Stimulated activated CD4-positive, alpha-beta T cell treated with anti-CD3 and anti-CD28 coated beads, Interleukin-15, amount 100 ng/mL, for 1 hour (primary cell): ENCODE measurements around the gene NUTM2B.
"Not testable (repeated sequence)": the region's sequence is repeated elsewhere in the genome, so short reads cannot be mapped to it uniquely, and the experiment has no call there.

ENCODE experiments used
- DNase-seq, 2 donors: peaks; one replicate each; pipeline ENCODE4 v3.0.0-alpha.2; 2020; ENCODE audit warnings: low read depth in 1 of 2, low spot score in 1 of 2

NUTM2B gene

DNA sequence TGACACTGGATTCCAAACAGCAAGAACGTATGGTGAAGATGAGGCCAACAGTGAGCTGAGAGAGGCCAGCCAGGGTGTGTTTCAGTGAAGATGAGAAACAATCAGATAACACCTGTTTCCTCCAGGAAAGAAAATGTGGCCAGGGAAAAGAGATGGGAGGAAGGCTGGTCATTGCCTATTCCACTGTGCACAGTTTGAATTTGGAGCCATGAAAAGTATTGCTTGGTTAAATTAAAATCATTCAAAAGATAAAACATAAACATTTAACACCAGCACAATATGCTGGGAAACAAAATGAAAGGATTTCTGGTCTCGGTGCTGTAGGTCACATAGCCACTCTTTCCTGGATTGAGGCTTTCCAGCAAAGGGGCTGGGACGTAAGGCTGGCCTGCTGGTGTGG lies at the start of gene NUTM2B:
Gene NUTM2B (plus strand): TSS at position 301 of the 400 bp plus-strand sequence. CDS start 383 bp downstream, outside the sequence.
- not testable (repeated sequence) for DNase-seq

GRCh38 chr10:79663287-79663686 lies 39.7 kb upstream of the NUTM2B start:
- DNase-seq: not testable (repeated sequence)

GRCh38 chr10:79664686-79665085 lies 38.3 kb upstream of the NUTM2B start:
- not testable (repeated sequence) for DNase-seq

- not testable (repeated sequence) for DNase-seq
These were observed 33.7 kb upstream of the NUTM2B start for GRCh38 chr10:79669248-79669788.

GRCh38 chr10:79674878-79675277 lies 28.1 kb upstream of the NUTM2B start:
- DNase-seq: not testable (repeated sequence)

GRCh38 chr10:79683026-79683883 lies 19.8 kb upstream of the NUTM2B start:
- DNase-seq: not testable (repeated sequence)

DNA sequence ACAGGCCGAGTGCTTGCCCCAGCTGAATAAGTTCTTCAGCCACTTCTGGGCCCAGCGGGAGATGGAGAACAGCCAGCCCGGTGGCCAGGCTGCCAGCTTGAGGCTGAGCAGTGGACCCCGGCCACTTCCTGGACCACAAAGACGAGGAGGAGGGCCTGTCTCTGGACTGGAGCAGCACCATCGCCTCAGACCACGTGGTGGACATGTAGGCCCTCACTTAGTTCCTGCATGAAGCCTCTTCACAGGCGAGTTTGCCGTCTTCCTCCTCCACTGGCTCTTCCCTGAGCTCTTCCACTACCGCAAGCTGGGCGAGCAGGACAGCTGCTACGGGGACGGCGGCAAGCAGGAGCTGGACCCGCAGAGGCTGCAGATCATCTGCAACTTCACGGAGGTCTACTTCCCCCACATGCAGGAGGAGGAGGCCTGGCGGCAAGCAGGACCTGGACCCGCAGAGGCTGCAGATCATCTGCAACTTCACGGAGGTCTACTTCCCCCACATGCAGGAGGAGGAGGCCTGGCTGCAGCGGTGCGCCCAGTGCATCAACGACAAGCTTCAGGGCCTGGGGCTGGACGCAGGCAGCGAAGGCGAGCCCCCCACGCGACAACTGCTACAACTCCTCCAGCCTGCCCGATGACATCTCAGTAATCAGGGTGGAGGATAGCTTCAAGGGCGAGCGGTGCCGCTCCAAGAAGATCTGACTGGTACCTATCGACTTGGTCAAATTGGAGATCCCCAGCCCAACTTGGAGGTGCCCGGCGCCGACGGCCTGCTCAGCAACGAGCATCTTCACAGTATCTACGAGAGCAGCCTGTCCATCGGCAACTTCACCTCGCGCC lies 18.9 kb upstream of the NUTM2B start:
- not testable (repeated sequence) for DNase-seq

- peak in 1 of 2 donors; percentile 20 for DNase-seq
These were observed 17.9 kb upstream of the NUTM2B start for GRCh38 chr10:79685044-79685685.

DNA sequence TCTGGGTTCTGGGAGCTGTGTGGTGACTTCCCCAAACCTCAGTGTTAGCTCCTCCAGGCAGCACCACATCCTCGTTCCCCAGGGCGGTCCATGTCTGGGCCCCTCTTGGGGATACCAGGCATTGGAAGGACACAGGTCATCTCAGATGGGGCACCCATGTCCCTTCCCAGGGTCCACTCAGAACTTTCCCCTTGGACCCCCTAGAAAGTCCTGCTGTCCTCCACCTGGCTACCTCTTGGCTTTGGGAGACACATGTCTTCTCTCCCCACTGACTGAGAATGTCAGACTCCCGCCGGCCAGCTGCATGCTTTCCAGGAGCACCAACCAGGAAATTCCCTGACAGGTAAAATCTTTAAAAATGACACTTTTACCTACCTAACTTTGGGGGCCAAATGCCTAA lies 16.4 kb upstream of the NUTM2B start:
- not testable (repeated sequence) for DNase-seq

GRCh38 chr10:79687406-79688150 lies 15.4 kb upstream of the NUTM2B start:
- not testable (repeated sequence) for DNase-seq

- not testable (repeated sequence) for DNase-seq
These were observed 14.2 kb upstream of the NUTM2B start for GRCh38 chr10:79688798-79689197.

- not testable (repeated sequence) for DNase-seq
These were observed 6.4 kb upstream of the NUTM2B start for GRCh38 chr10:79696596-79696995.

DNA sequence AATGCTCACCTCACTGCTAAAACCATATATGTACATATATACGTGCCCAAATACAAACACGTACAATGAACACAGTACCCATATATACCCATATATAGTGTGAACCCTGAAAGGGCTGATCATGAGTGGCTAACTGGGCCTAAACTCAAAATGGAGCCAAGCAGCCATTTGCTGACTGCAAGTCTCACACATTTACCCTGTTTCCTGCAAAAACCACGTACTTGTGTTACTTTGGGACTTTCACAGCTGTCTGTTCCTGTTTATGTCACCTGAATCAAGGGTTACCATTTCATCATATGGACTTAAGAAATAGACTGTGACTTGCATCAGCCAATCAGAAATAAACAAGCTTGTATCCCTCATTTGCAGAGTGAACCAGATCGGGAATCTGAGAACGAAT lies 5.9 kb upstream of the NUTM2B start:
- DNase-seq: not testable (repeated sequence)

DNA sequence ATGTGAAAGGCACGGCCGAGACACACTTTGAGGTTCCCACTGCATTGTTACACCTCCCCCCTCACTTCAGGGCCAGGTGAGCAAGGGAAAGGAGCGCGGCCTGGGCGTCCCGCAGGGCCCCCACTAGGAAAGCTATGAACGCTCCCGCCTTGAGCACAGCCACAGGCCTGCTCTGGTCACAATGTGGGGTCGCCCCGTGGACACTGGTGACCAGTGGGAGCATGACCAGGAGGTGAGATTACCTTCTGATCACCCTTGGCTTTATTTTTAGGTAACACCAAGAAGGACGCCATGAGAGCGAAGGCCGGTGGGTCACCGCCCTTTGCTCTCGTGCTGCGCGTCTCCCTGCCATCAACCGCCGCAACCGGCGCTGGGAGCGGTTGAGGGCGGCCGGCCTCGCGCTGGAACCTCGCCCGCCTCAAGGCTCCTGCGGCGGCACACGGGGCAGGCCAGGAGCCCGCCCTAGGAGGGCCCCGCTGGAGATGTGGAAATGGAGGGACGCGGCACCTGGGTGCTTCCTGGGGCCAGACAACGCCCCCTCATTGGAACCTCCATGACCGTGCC lies 2.6 kb upstream of the NUTM2B start:
- not testable (repeated sequence) for DNase-seq

GRCh38 chr10:79707017-79707416 lies 4.0 kb downstream of the NUTM2B start:
- not testable (repeated sequence) for DNase-seq

DNA sequence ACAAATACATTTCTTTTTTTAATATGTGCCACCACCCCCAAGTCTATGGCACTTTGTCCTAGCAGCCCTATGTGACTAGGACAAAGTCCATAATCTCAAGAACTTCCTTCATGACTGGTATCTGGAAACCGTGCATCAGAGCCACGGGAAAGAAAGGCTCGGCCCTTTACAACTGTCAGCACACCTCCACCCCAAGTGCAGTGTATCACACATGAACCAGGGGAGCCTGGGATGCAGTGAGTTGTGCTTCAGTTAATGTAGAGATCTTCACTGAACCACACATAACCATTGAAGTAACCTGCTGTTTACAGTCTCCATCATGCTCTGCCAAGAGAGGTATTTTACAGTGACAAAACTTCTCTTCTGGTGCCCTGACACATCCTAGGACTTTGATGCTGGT lies 11.9 kb downstream of the NUTM2B start:
- not testable (repeated sequence) for DNase-seq

DNA sequence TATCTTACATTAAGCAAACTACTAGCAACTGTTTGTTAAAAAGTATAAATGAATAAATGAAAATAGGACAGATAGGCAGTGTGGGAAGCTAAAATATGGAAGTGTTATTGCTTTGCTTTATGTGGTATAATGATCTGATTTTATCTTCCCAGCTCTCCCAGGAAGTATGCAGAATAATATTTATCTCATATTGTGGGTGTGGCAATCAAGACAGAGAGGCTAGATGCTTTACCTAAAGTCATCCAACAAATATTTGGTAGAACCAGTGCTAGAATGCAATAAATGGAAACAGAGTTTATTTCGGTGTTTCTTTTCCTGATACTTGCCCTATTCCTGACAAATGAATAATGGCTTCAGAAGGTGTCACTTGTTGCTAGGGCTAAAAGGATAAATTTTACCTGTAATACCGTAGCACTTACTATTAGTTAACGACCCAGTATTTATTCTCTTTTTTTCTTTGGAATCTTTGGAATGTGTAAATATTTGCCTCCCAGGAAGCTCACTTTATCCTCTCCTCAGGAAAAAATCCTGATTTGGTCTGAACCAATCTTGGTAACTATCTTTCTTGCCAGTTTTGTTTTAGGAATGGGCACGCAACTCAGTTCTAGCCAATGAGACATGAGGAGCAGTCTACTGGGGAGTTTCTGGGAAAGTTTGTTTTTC lies 14.0 kb downstream of the NUTM2B start:
- DNase-seq: not testable (repeated sequence)

- not testable (repeated sequence) for DNase-seq
These were observed 17.0 kb downstream of the NUTM2B start for GRCh38 chr10:79720000-79720399.

- DNase-seq: not testable (repeated sequence)
These were observed 23.6 kb downstream of the NUTM2B start for GRCh38 chr10:79726620-79727019.
